K562 (cell line): ENCODE measurements around the gene CILP. TPM values are rescaled to one million over a fixed set of nuclear protein-coding genes. Genes with fewer than 3 reads are reported as not detected.

Experiments used
- CREBBP ChIP-seq: IDR thresholded peaks from one replicate; pipeline ENCODE4 v1.6.1; 2012; ENCODE audit warnings: low read depth, mild to moderate bottlenecking, control low read depth, inconsistent platforms, low read length
- MAFK ChIP-seq: IDR thresholded peaks from 2 replicates; pipeline ENCODE4 v1.6.1; 2011; ENCODE audit warnings: low read length, improper control_type of control experiment
- ZNF175 ChIP-seq: fragments of 200-800 bp; sonication (Bioruptor generic); IDR thresholded peaks from 2 replicates; pipeline ENCODE4 v1.6.1; 2016; ENCODE audit warnings: low read depth, mild to moderate bottlenecking, missing genetic modification characterization, missing compliant biosample characterization
- ZNF778 ChIP-seq: fragments of 450-650 bp; formaldehyde crosslinking; IDR thresholded peaks from 2 replicates; pipeline ENCODE4 v1.4.0; 2020; ENCODE audit warnings: mild to moderate bottlenecking, moderate library complexity
- polyA plus RNA-seq, 8 experiments: library from polyadenylated mRNA; depleted of rRNA in 4 of 8; stranded (reverse) in 5 of 8; unstranded in 3 of 8; fragments of >200 nt; fragmentation: Nextera tagmentation in 2 of 8; fragmentation: Illumina TruSeq in 1 of 8; extraction: Ambion mirVana in 2 of 8; extraction: Trizol in 1 of 8; gene quantifications; 2 replicates each; pipeline versions ENCODE4 v1.2.1 to v1.2.3, GENCODE V29; 2011 to 2014; ENCODE audit warnings: inconsistent platforms in 1 of 8, missing spikeins in 1 of 8
- total RNA-seq, 7 experiments: library from RNA; depleted of rRNA in 6 of 7; stranded (reverse); fragments of >200 nt in 6 of 7; fragmentation: Illumina TruSeq in 2 of 7; extraction: Trizol in 2 of 7; gene quantifications; 2 replicates each; pipeline versions ENCODE4 v1.2.1 to v1.2.3, GENCODE V29; 2011 to 2021; ENCODE audit warnings: low replicate concordance in 1 of 7
- TF ChIP-seq, protein P1 (sequence below): sonication (generic); formaldehyde crosslinking; IDR thresholded peaks from 2 replicates; pipeline ENCODE4 v1.8.1; 2023; ENCODE audit warnings: missing genetic modification reagents, mild to moderate bottlenecking, borderline replicate concordance

Gene CILP
- total and polyA plus RNA-seq, 9 of the 15 experiments (the other 6 are each of a cell fraction or from before 2014, with no cell fraction given), result 0.03 TPM; not detected in 8

DNA sequence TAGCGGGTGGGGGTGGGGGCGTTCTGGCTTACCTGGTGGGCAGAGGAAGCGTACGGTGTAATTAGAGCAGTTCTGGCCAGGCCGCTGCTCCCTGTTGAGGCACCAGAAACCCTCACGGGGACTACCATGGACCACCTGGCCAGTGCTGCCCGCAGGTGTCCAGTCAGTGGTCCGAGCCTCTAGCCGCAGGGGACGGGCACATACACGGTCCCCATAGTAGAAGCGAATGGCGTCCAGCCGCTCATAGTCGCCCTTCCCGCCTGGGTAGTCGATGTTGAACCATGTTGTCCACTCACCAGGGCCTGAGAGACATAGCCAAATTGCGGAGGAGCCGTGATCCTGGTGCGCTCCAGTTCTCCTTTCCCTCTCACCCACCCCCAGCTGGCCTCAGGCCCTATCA lies 4.5 kb downstream of the CILP start (continued):
- TF ChIP-seq, protein P1, sequence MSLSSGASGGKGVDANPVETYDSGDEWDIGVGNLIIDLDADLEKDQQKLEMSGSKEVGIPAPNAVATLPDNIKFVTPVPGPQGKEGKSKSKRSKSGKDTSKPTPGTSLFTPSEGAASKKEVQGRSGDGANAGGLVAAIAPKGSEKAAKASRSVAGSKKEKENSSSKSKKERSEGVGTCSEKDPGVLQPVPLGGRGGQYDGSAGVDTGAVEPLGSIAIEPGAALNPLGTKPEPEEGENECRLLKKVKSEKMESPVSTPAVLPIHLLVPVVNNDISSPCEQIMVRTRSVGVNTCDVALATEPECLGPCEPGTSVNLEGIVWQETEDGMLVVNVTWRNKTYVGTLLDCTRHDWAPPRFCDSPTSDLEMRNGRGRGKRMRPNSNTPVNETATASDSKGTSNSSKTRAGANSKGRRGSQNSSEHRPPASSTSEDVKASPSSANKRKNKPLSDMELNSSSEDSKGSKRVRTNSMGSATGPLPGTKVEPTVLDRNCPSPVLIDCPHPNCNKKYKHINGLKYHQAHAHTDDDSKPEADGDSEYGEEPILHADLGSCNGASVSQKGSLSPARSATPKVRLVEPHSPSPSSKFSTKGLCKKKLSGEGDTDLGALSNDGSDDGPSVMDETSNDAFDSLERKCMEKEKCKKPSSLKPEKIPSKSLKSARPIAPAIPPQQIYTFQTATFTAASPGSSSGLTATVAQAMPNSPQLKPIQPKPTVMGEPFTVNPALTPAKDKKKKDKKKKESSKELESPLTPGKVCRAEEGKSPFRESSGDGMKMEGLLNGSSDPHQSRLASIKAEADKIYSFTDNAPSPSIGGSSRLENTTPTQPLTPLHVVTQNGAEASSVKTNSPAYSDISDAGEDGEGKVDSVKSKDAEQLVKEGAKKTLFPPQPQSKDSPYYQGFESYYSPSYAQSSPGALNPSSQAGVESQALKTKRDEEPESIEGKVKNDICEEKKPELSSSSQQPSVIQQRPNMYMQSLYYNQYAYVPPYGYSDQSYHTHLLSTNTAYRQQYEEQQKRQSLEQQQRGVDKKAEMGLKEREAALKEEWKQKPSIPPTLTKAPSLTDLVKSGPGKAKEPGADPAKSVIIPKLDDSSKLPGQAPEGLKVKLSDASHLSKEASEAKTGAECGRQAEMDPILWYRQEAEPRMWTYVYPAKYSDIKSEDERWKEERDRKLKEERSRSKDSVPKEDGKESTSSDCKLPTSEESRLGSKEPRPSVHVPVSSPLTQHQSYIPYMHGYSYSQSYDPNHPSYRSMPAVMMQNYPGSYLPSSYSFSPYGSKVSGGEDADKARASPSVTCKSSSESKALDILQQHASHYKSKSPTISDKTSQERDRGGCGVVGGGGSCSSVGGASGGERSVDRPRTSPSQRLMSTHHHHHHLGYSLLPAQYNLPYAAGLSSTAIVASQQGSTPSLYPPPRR (CRISPR knock-in tag), result no peak
- no peak for TF ChIP-seq MAFK
- no peak for TF ChIP-seq CREBBP
- TF ChIP-seq ZNF778 (CRISPR knock-in tag), result no peak
- TF ChIP-seq ZNF175 (CRISPR knock-in tag), result no peak
- TF ChIP-seq, all 486 proteins: peak for 0
